PC-9 (cell line): ENCODE data around the gene TACR2. TPM values are rescaled to one million over a fixed set of nuclear protein-coding genes. Genes with fewer than 3 reads are reported as not detected.
A peak's percentile ranks its signal among the peaks of the same experiment; 100 is the strongest.

ENCODE experiments used
- BruUV-seq: library from RNA; stranded (reverse); fragments of 400-500 nt; replicated peaks from 2 replicates; lab custom pipeline; 2021; lab: Mats Ljungman, UMichigan
- CTCF ChIA-PET: fragments of 300-600 bp; sonication (Branson Sonifier 250); formaldehyde crosslinking; loops from one replicate; lab custom pipeline; 2022; ENCODE audit warnings: antibody characterized with exemption; lab: Charles Lee
- POLR2A ChIA-PET: fragments of 300-600 bp; sonication (Branson Sonifier 250); formaldehyde crosslinking; loops from one replicate; lab custom pipeline; 2022; ENCODE audit warnings: antibody characterized with exemption; ENCODE audit not compliant: unreplicated experiment; lab: Charles Lee
- DNase-seq, 2 experiments: peaks; one replicate each; pipeline versions ENCODE4 v3.0.0 to v3.0.0-alpha.2; 2015 to 2022; ENCODE audit warnings: mixed read lengths in 1 of 2
- H2AFZ ChIP-seq: fragments of 200-600 bp; sonication (generic); 2 replicates; pipeline ENCODE4 v1.8.1; 2017; ENCODE audit warnings: antibody characterized with exemption
- H3F3A ChIP-seq: fragments of 200-600 bp; sonication (generic); 2 replicates; pipeline ENCODE4 v1.8.1; 2017; ENCODE audit warnings: antibody characterized with exemption, mild to moderate bottlenecking, low read depth; ENCODE audit not compliant: insufficient read depth
- H3K27ac ChIP-seq: fragments of 200-600 bp; sonication (generic); 2 replicates; pipeline ENCODE4 v1.6.1; 2016; ENCODE audit warnings: mixed run types
- H3K27me3 ChIP-seq: fragments of 200-600 bp; sonication (generic); 2 replicates; pipeline ENCODE4 v1.6.1; 2016; ENCODE audit warnings: low read depth, mixed run types; ENCODE audit not compliant: insufficient read depth
- H3K36me3 ChIP-seq: fragments of 200-600 bp; sonication (generic); 2 replicates; pipeline ENCODE4 v1.6.1; 2016; ENCODE audit warnings: low read depth, mixed run types
- H3K4me1 ChIP-seq: fragments of 200-600 bp; sonication (generic); replicated peaks from 2 replicates; pipeline ENCODE4 v1.6.1; 2016; ENCODE audit warnings: mixed run types; ENCODE audit not compliant: insufficient read depth
- H3K4me2 ChIP-seq: fragments of 200-600 bp; sonication (generic); 2 replicates; pipeline ENCODE4 v1.6.1; 2017; ENCODE audit warnings: mixed run types
- H3K4me3 ChIP-seq: fragments of 200-600 bp; sonication (generic); 2 replicates; pipeline ENCODE4 v1.6.1; 2016; ENCODE audit warnings: mixed run types
- H3K79me2 ChIP-seq: fragments of 200-600 bp; sonication (generic); 2 replicates; pipeline ENCODE4 v1.6.1; 2017; ENCODE audit warnings: low read depth, mixed run types
- H3K9me2 ChIP-seq: fragments of 200-600 bp; sonication (generic); 2 replicates; pipeline ENCODE4 v1.8.1; 2017; ENCODE audit warnings: mild to moderate bottlenecking; ENCODE audit not compliant: insufficient read depth
- H3K9me3 ChIP-seq: fragments of 200-600 bp; sonication (generic); 2 replicates; pipeline ENCODE4 v1.8.1; 2016; ENCODE audit warnings: low read depth; ENCODE audit not compliant: insufficient read depth
- H4K20me1 ChIP-seq: fragments of 200-600 bp; sonication (generic); 2 replicates; pipeline ENCODE4 v1.8.1; 2017; ENCODE audit not compliant: insufficient read depth
- EZH2 ChIP-seq: fragments of 200-600 bp; sonication (generic); IDR thresholded peaks from 2 replicates; pipeline ENCODE4 v1.8.0; 2017; ENCODE audit warnings: antibody characterized with exemption, low read depth
- intact Hi-C: fragments of 100-400 bp; cut with micrococcal nuclease; formaldehyde crosslinking; loops from one replicate; pipeline ENCODE4 v1.10.0; 2022; ENCODE audit not compliant: unreplicated experiment
- total RNA-seq: library from RNA; stranded (reverse); gene quantifications from 2 replicates; pipeline ENCODE4 v1.2.3, GENCODE V29; 2021
- TF ChIP-seq, protein P1 (sequence below): fragments of 200-600 bp; sonication (generic); conservative IDR thresholded peaks from 2 replicates; pipeline ENCODE4 v1.6.1; 2017; ENCODE audit warnings: mixed run types, antibody characterized with exemption, mild to moderate bottlenecking, moderate library complexity

The TACR2 gene
- total RNA-seq, 1 experiment from 2014 or later, result not detected

- Histone ChIP-seq H3K4me3 (no peak overlapping the region), H4K20me1 (no peaks in the 10 kb centered on the region), H2AFZ (no peak overlapping the region), H3K36me3 (no peaks in the 10 kb centered on the region), H3K9me2 (no peaks in the 10 kb centered on the region), H3F3A (peaks cover 26% of the 10 kb centered on the region), H3K79me2 (no peaks in the 10 kb centered on the region), H3K27ac (no peak overlapping the region), H3K9me3 (no peaks in the 10 kb centered on the region), H3K4me2 (no peak overlapping the region), H3K4me1 (peaks cover 25% of the 10 kb centered on the region), H3K27me3 (peaks cover 10% of the 10 kb centered on the region; the same call in 1 of the 2 replicates)
- DNase-seq, result peak in 1 of 2 experiments; percentile 9
- intact Hi-C loops, result no loop called here
- BruUV-seq, result no TSS peak
- POLR2A ChIA-PET, result no interaction called here
- CTCF ChIA-PET, result no interaction called here
- no peak for TF ChIP-seq EZH2
- TF ChIP-seq, protein P1, sequence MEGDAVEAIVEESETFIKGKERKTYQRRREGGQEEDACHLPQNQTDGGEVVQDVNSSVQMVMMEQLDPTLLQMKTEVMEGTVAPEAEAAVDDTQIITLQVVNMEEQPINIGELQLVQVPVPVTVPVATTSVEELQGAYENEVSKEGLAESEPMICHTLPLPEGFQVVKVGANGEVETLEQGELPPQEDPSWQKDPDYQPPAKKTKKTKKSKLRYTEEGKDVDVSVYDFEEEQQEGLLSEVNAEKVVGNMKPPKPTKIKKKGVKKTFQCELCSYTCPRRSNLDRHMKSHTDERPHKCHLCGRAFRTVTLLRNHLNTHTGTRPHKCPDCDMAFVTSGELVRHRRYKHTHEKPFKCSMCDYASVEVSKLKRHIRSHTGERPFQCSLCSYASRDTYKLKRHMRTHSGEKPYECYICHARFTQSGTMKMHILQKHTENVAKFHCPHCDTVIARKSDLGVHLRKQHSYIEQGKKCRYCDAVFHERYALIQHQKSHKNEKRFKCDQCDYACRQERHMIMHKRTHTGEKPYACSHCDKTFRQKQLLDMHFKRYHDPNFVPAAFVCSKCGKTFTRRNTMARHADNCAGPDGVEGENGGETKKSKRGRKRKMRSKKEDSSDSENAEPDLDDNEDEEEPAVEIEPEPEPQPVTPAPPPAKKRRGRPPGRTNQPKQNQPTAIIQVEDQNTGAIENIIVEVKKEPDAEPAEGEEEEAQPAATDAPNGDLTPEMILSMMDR, result no peak
These were observed 5.0 kb upstream of the TACR2 start for GRCh38 chr10:69421611-69422308.

DNA sequence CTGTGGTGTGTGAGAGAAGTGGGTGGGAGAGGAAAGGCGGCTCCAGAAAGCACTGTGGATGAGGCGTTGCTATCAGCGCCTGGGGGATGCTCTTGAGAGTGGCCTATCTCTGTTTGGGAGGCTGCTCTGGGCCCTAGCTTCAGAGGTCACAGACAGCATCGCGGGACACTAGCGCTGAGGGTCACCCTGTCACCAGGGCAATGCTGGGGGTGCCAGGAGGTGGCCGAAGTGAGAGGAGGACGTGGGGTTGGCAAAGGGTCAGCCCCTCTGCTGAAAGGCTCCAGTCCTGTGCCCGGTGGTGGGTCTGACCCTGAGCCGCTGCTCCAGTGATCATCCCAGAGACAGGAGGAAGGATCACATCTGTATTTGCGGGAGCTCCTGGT lies 3.0 kb upstream of the TACR2 start:
- H3K27ac ChIP-seq, result no peak overlapping the region
- no peak overlapping the region for H2AFZ ChIP-seq
- no TSS peak for BruUV-seq
- H3K79me2 ChIP-seq, result no peaks in the 10 kb centered on the region
- intact Hi-C loops, result no loop called here
- peak in 1 of 2 experiments; percentile 15 for DNase-seq
- no peak overlapping the region for H3K4me2 ChIP-seq
- H3F3A ChIP-seq, result peaks cover 8% of the 10 kb centered on the region; the same call in 1 of the 2 replicates
- peaks cover 5% of the 10 kb centered on the region; the same call in 1 of the 2 replicates for H3K4me1 ChIP-seq
- no peaks in the 10 kb centered on the region for H4K20me1 ChIP-seq
- peaks cover 18% of the 10 kb centered on the region; the same call in 1 of the 2 replicates for H3K27me3 ChIP-seq
- ChIA-PET CTCF (no interaction called here), POLR2A (interaction anchor here (0.6 kb wide), 1 partner anchor 492 kb away, joined by 4 read pairs; no protein-coding TSS in a partner anchor)
- H3K9me2 ChIP-seq, result no peaks in the 10 kb centered on the region
- no peak overlapping the region for H3K4me3 ChIP-seq
- TF ChIP-seq, protein P1, result no peak
- no peak for TF ChIP-seq EZH2
- H3K36me3 ChIP-seq, result no peaks in the 10 kb centered on the region
- H3K9me3 ChIP-seq, result no peaks in the 10 kb centered on the region

GRCh38 chr10:69419096-69419743 lies 2.5 kb upstream of the TACR2 start:
- Histone ChIP-seq H3K27me3 (peaks cover 18% of the 10 kb centered on the region; the same call in 1 of the 2 replicates), H2AFZ (no peak overlapping the region), H3K27ac (no peak overlapping the region), H3K79me2 (no peaks in the 10 kb centered on the region), H3K4me1 (0 out of 2 replicates have a peak, but pooled peaks cover 4% of the 10 kb centered on the region), H3K9me2 (no peaks in the 10 kb centered on the region), H3K36me3 (no peaks in the 10 kb centered on the region), H3K4me3 (no peak overlapping the region), H4K20me1 (no peaks in the 10 kb centered on the region), H3F3A (peaks cover 4% of the 10 kb centered on the region; the same call in 1 of the 2 replicates), H3K9me3 (no peaks in the 10 kb centered on the region), H3K4me2 (no peak overlapping the region)
- intact Hi-C loops, result no loop called here
- TF ChIP-seq EZH2, result no peak
- TF ChIP-seq, protein P1, result no peak
- ChIA-PET POLR2A (interaction anchor here (0.6 kb wide), 1 partner anchor 492 kb away, joined by 4 read pairs; no protein-coding TSS in a partner anchor), CTCF (interaction anchor here (0.9 kb wide), 1 partner anchor 217 kb away, joined by 3 read pairs; no protein-coding TSS in a partner anchor)
- no TSS peak for BruUV-seq
- DNase-seq, result peak in 1 of 2 experiments; percentile 13
